Glutamatergic neuron (in vitro differentiated cells): Measurements from ENCODE around the gene LAMA5. TPM values are rescaled to one million over a fixed set of nuclear protein-coding genes. Genes with fewer than 3 reads are reported as not detected.

Experiments
- DNase-seq: peaks from one replicate; pipeline ENCODE4 v3.0.0; 2022
- H3K27ac Mint-ChIP-seq: one replicate; pipeline ENCODE4 v1.8.0; 2020; ENCODE audit warnings: mild to moderate bottlenecking, mixed read lengths, inconsistent platforms; ENCODE audit not compliant: unreplicated experiment
- H3K27me3 Mint-ChIP-seq: one replicate; pipeline ENCODE4 v1.8.0; 2020; ENCODE audit warnings: mild to moderate bottlenecking, moderate library complexity, mixed read lengths, inconsistent platforms; ENCODE audit not compliant: unreplicated experiment
- H3K36me3 Mint-ChIP-seq: one replicate; pipeline ENCODE4 v1.8.0; 2020; ENCODE audit warnings: mild to moderate bottlenecking, mixed read lengths, inconsistent platforms; ENCODE audit not compliant: unreplicated experiment
- H3K4me1 Mint-ChIP-seq: one replicate; pipeline ENCODE4 v1.8.0; 2020; ENCODE audit warnings: mild to moderate bottlenecking, low read depth, mixed read lengths, inconsistent platforms; ENCODE audit not compliant: unreplicated experiment
- H3K4me3 Mint-ChIP-seq: one replicate; pipeline ENCODE4 v1.8.0; 2020; ENCODE audit warnings: mild to moderate bottlenecking, mixed read lengths, inconsistent platforms; ENCODE audit not compliant: unreplicated experiment
- H3K9me3 Mint-ChIP-seq: one replicate; pipeline ENCODE4 v1.8.0; 2020; ENCODE audit warnings: mild to moderate bottlenecking, moderate library complexity, mixed read lengths, inconsistent platforms; ENCODE audit not compliant: unreplicated experiment
- total RNA-seq: library from RNA; stranded (reverse); fragmentation: NEBNext Ultra II Directional; extraction: Animal tissue kit (Norgen Biotek cat#: 25700); gene quantifications from one replicate; pipeline ENCODE4 v1.2.1, GENCODE V29; 2021; ENCODE audit not compliant: unreplicated experiment
- TF ChIP-seq, protein P1 (sequence below): fragments of 200-600 bp; sonication (generic); IDR thresholded peaks from one replicate; pipeline ENCODE4 v1.5.0; 2021; ENCODE audit not compliant: partially characterized antibody, unreplicated experiment

LAMA5 gene
- total RNA-seq, 1 donor from 2014 or later: 724 TPM

DNA sequence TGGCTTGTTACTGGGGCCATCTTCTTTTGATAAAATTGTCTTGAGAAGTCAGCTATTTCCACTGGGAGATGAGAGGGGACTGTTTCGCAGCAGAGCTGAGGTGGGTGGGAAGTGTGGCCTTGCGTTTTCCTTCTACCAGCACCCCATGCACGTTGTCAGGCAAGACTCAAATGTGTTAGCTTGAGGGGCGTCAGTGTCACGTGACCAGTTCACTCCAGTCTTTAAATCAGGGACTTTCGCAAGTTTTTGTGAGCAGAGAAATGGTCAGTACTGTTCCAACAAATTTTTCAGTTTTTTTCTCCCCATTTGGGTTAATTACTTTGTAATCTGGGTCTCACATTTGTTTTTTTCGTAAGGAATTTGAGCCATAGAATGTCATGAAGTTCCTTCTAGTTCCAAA is 85.0 kb downstream of the LAMA5 start:
- TF ChIP-seq, protein P1, sequence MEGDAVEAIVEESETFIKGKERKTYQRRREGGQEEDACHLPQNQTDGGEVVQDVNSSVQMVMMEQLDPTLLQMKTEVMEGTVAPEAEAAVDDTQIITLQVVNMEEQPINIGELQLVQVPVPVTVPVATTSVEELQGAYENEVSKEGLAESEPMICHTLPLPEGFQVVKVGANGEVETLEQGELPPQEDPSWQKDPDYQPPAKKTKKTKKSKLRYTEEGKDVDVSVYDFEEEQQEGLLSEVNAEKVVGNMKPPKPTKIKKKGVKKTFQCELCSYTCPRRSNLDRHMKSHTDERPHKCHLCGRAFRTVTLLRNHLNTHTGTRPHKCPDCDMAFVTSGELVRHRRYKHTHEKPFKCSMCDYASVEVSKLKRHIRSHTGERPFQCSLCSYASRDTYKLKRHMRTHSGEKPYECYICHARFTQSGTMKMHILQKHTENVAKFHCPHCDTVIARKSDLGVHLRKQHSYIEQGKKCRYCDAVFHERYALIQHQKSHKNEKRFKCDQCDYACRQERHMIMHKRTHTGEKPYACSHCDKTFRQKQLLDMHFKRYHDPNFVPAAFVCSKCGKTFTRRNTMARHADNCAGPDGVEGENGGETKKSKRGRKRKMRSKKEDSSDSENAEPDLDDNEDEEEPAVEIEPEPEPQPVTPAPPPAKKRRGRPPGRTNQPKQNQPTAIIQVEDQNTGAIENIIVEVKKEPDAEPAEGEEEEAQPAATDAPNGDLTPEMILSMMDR: no peak
- Mint-ChIP-seq H3K9me3 (peaks cover 9% of the 10 kb centered on the region), H3K27ac (no peak overlapping the region), H3K4me3 (no peak overlapping the region), H3K4me1 (peaks cover 4% of the 10 kb centered on the region), H3K27me3 (peaks cover 4% of the 10 kb centered on the region), H3K36me3 (peaks cover 5% of the 10 kb centered on the region)
- no peak for DNase-seq

- DNase-seq: no peak
- TF ChIP-seq, protein P1: no peak
- Mint-ChIP-seq H3K9me3 (peaks cover 9% of the 10 kb centered on the region), H3K27ac (no peak overlapping the region), H3K4me3 (no peak overlapping the region), H3K36me3 (peaks cover 5% of the 10 kb centered on the region), H3K4me1 (peaks cover 4% of the 10 kb centered on the region), H3K27me3 (peaks cover 4% of the 10 kb centered on the region)
Observed at GRCh38 chr20:62281161-62281933, 85.8 kb downstream of the LAMA5 start.

GRCh38 chr20:62280303-62280702 is 86.8 kb downstream of the LAMA5 start:
- no peak overlapping the region for H3K27ac Mint-ChIP-seq
- H3K9me3 Mint-ChIP-seq: peaks cover 9% of the 10 kb centered on the region
- TF ChIP-seq, protein P1: no peak
- no peak overlapping the region for H3K4me3 Mint-ChIP-seq
- DNase-seq: no peak
- peaks cover 4% of the 10 kb centered on the region for H3K4me1 Mint-ChIP-seq
- peaks cover 5% of the 10 kb centered on the region for H3K36me3 Mint-ChIP-seq
- peaks cover 5% of the 10 kb centered on the region for H3K27me3 Mint-ChIP-seq

- DNase-seq: no peak
- peaks cover 13% of the 10 kb centered on the region for H3K27me3 Mint-ChIP-seq
- H3K4me1 Mint-ChIP-seq: peaks cover 14% of the 10 kb centered on the region
- no peak overlapping the region for H3K27ac Mint-ChIP-seq
- H3K36me3 Mint-ChIP-seq: peaks cover 5% of the 10 kb centered on the region
- H3K9me3 Mint-ChIP-seq: peaks cover 5% of the 10 kb centered on the region
- TF ChIP-seq, protein P1: no peak
- H3K4me3 Mint-ChIP-seq: no peak overlapping the region
Observed at GRCh38 chr20:62277253-62277652, 89.9 kb downstream of the LAMA5 start.

- peaks cover 5% of the 10 kb centered on the region for H3K9me3 Mint-ChIP-seq
- no peak overlapping the region for H3K4me3 Mint-ChIP-seq
- peaks cover 13% of the 10 kb centered on the region for H3K27me3 Mint-ChIP-seq
- peaks cover 14% of the 10 kb centered on the region for H3K4me1 Mint-ChIP-seq
- no peak overlapping the region for H3K27ac Mint-ChIP-seq
- TF ChIP-seq, protein P1: no peak
- H3K36me3 Mint-ChIP-seq: peaks cover 5% of the 10 kb centered on the region
- DNase-seq: no peak
Observed at GRCh38 chr20:62276439-62276838, 90.7 kb downstream of the LAMA5 start.
